SJSA1 (cell line): ENCODE data around the gene ANXA2. TPM values are rescaled to one million over a fixed set of nuclear protein-coding genes. Genes with fewer than 3 reads are reported as not detected.
A peak's percentile ranks its signal among the peaks of the same experiment; 100 is the strongest.
"Not testable (repeated sequence)": the region's sequence is repeated elsewhere in the genome, so short reads cannot be mapped to it uniquely, and the experiment has no call there.

ENCODE experiments used
- DNase-seq, 2 experiments: peaks; one replicate each; pipeline ENCODE4 v3.0.0-alpha.2; 2015 to 2020; ENCODE audit warnings: low spot score in 2 of 2, low read depth in 1 of 2
- H3K27ac ChIP-seq: fragments of 250-450 bp; sonication (Bioruptor Pico); 2 replicates; pipeline ENCODE4 v1.5.1; 2020; ENCODE audit warnings: mild to moderate bottlenecking, moderate library complexity
- H3K27me3 ChIP-seq: fragments of 250-450 bp; sonication (Bioruptor Pico); replicated peaks from 2 replicates; pipeline ENCODE4 v1.5.1; 2020; ENCODE audit warnings: mild to moderate bottlenecking, moderate library complexity
- H3K36me3 ChIP-seq: fragments of 250-450 bp; sonication (Bioruptor Pico); 2 replicates; pipeline ENCODE4 v1.5.1; 2020; ENCODE audit warnings: mild to moderate bottlenecking
- H3K4me1 ChIP-seq: fragments of 250-450 bp; sonication (Bioruptor Pico); replicated peaks from 2 replicates; pipeline ENCODE4 v1.6.1; 2021; ENCODE audit warnings: mild to moderate bottlenecking
- H3K4me3 ChIP-seq: fragments of 250-450 bp; sonication (Bioruptor Pico); 2 replicates; pipeline ENCODE4 v1.5.1; 2020; ENCODE audit warnings: mild to moderate bottlenecking
- H3K9me3 ChIP-seq: fragments of 250-450 bp; sonication (Bioruptor Pico); replicated peaks from 2 replicates; pipeline ENCODE4 v1.5.1; 2020; ENCODE audit warnings: mild to moderate bottlenecking
- total RNA-seq: library from RNA; depleted of rRNA; stranded (reverse); fragments of >200 nt; shearing (Covaris generic); gene quantifications from 2 replicates; pipeline ENCODE4 v1.2.3, GENCODE V29; 2014

Gene ANXA2
- total RNA-seq, 1 experiment from 2014 or later: 3,434 TPM

GRCh38 chr15:60419753-60420152, 22.0 kb upstream of the ANXA2 start:
- Histone ChIP-seq H3K9me3 (no peaks in the 10 kb centered on the region), H3K36me3 (peaks cover 2% of the 10 kb centered on the region; the same call in 1 of the 2 replicates), H3K4me1 (peaks cover 37% of the 10 kb centered on the region), H3K27ac (no peak overlapping the region), H3K4me3 (no peak overlapping the region), H3K27me3 (no peaks in the 10 kb centered on the region)
- DNase-seq: no peak

GRCh38 chr15:60418096-60418495, 20.3 kb upstream of the ANXA2 start:
- Histone ChIP-seq H3K9me3 (no peaks in the 10 kb centered on the region), H3K4me3 (no peak overlapping the region), H3K27me3 (no peaks in the 10 kb centered on the region), H3K4me1 (peaks cover 36% of the 10 kb centered on the region), H3K36me3 (peaks cover 2% of the 10 kb centered on the region; the same call in 1 of the 2 replicates), H3K27ac (no peak overlapping the region)
- no peak for DNase-seq

- Histone ChIP-seq H3K9me3 (no peaks in the 10 kb centered on the region), H3K4me3 (no peak overlapping the region), H3K27ac (no peak overlapping the region), H3K4me1 (peaks cover 26% of the 10 kb centered on the region), H3K27me3 (no peaks in the 10 kb centered on the region), H3K36me3 (no peaks in the 10 kb centered on the region)
- DNase-seq: no peak
Measured at GRCh38 chr15:60417112-60417511, 19.3 kb upstream of the ANXA2 start.

GRCh38 chr15:60416484-60416883, 18.7 kb upstream of the ANXA2 start:
- Histone ChIP-seq H3K4me1 (peaks cover 20% of the 10 kb centered on the region), H3K27me3 (no peaks in the 10 kb centered on the region), H3K36me3 (no peaks in the 10 kb centered on the region), H3K9me3 (no peaks in the 10 kb centered on the region), H3K27ac (no peak overlapping the region), H3K4me3 (no peak overlapping the region)
- no peak for DNase-seq

DNA sequence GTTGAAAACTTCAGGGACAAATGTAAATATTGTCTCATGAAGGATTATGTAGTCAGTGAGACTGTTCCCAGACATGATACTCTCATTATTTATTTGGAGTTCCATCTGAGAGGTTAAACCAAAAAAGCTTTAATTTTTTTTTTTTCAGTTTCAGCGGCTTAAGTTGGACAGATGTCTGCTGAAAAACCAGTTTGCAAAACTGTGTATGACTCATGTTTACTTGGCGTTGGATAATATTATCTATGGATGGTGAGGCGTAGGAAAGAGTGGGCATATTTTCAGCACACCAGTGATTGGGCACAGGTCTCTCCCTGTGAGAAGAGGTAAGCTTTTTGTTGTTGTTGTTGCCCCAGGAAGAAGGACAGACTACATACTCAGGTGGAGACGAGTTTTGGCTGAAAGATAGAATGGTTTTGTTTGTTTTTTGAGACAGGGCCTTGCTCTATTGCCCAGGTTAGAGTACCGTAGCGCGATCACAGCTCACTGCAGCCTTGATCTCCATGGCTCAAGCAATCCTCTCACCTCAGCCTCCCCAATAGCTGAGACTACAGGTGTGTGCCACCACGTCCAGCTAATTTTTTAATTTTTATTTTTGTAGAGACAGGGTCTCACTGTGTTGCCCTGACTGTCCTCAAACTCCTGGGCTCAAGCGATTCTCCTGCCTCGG, 16.4 kb upstream of the ANXA2 start:
- DNase-seq: no peak
- H3K4me3 ChIP-seq: no peak overlapping the region
- no peak overlapping the region for H3K27ac ChIP-seq
- H3K36me3 ChIP-seq: no peaks in the 10 kb centered on the region
- H3K4me1 ChIP-seq: peaks cover 13% of the 10 kb centered on the region
- no peaks in the 10 kb centered on the region for H3K27me3 ChIP-seq
- no peaks in the 10 kb centered on the region for H3K9me3 ChIP-seq

DNA sequence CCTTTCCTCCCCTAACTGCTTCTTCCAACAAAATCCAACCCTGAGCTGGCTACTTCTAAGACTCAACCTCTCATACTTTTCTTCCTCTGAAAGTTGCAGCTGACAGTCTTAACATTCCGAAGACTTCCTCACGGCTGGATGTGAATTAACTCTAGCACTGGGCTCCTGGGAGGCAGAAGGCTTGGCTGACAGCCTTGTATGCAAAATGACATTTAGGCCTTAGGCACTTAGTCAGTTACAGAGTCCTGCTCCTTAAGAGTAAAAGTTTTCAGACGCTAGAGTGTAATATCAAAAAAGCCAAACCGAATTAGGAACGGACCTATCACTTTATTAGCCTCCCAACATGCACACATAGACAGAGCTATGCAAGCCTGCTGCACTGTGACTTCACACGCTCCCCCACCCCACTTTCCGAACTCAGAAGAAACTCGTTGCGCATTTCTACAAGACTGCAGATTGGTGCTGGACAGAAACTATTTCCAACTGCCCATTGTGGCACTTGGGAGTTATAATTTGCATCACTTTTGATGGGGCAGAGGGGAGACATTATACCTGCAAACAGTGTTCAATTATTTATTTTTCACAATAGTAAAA, 15.5 kb upstream of the ANXA2 start:
- H3K27ac ChIP-seq: no peak overlapping the region

DNA sequence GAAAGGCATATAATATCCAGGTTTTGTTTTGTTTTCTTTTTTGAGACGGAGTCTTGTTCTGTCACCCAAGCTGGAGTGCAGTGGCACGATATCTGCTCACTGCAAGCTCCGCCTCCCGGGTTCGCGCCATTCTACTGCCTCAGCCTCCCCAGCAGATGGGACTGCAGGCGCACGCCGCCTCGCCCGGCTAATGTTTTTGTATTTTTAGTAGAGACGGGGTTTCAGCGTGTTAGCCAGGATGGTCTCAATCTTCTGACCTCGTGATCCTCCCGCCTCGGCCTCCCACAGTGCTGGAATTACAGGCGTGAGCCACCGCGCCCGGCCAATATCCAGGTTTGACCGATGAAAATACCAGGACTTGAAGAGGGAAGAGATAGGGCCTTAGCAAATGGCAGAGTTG, 15.0 kb upstream of the ANXA2 start:
- H3K36me3 ChIP-seq, DNase-seq, H3K27ac ChIP-seq, H3K4me3 ChIP-seq, H3K9me3 ChIP-seq, H3K27me3 ChIP-seq: not testable (repeated sequence)
- H3K4me1 ChIP-seq: peaks cover 26% of the 10 kb centered on the region

More for the DNA sequence above, 15.5 kb upstream of the ANXA2 start:
- Histone ChIP-seq H3K4me1 (peaks cover 21% of the 10 kb centered on the region), H3K36me3 (no peaks in the 10 kb centered on the region), H3K27me3 (no peaks in the 10 kb centered on the region), H3K9me3 (no peaks in the 10 kb centered on the region), H3K4me3 (no peak overlapping the region)
- DNase-seq: no peak

DNA sequence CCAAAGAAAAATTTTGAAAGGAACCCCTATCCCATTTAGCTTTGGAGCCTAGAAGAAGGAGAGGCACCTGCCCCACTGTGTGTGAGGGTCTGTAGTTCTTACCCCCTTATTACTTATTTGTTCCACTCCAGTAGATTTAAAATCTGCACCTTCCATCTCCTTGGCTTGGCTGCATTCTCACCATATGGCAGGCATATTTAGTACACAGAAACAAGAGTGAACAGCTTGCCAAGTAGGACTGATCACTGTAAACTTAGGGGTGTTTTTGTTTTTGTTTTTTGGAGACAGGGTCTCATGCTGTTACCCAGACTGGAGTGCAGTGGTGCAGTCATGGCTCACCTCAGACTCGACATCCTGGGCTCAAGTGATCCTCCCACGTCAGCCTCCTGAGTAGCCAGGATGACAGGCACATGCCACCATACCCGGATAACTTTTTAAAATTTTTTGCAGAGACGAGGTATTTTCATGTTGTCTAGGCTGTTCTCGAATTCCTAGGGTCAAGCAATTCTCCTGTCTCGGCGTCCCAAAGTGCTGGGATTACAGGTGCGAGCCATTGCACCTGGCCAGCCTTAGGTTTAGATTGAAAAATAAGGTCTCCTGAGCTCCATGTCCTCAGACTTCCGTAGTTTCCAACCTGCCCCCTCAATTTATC, 14.1 kb upstream of the ANXA2 start:
- Histone ChIP-seq H3K36me3 (no peaks in the 10 kb centered on the region), H3K4me3 (no peak overlapping the region), H3K27ac (no peak overlapping the region), H3K9me3 (no peaks in the 10 kb centered on the region), H3K27me3 (no peaks in the 10 kb centered on the region), H3K4me1 (peaks cover 34% of the 10 kb centered on the region)
- DNase-seq: no peak

GRCh38 chr15:60410350-60410749, 12.6 kb upstream of the ANXA2 start:
- H3K36me3 ChIP-seq, DNase-seq, H3K9me3 ChIP-seq, H3K27ac ChIP-seq, H3K4me3 ChIP-seq, H3K27me3 ChIP-seq: not testable (repeated sequence)
- H3K4me1 ChIP-seq: peaks cover 43% of the 10 kb centered on the region

DNA sequence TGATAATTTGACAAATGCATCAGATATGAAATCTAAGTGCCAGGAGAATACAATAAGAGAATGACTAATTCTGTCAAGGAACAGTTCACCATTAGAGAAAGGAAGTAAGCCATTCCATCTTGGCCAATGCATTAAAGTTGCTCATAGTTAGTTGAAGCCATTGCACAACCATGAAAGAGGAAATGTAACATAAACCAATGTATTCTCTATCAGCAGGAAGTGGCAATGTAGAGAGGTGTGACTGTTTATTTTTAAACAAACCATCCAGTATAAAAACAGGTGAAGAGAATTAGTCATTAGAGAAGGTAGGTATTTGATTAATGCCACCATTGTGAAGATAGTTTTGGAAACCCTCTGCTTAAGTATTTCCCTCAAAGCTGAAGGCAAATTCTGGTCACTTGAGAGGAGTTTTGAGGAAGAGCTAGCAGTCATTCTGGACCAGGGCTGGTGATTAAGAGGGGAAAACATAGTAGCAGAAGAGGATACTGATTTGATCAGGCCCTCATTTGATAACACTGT, 10.7 kb upstream of the ANXA2 start:
- no peak overlapping the region for H3K4me3 ChIP-seq

DNA sequence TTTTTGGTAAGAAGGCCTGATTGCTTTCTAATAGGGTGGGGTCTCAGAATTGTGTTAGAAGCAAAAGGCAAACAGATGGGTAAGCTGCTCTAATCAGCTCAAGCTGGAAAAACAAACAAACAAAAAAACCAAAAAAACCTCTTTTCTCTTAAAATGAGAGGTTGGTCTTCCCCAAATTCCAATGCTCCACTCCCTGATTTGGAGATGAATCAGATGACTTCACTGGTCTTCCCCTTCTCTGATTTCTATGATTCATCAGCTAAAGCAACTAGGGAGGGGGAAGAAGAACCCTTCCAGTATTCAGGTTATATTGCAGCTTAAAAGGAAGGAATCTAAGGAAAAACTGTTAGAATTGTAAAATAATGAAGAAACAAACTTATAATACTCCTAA, 9.6 kb upstream of the ANXA2 start:
- peak overlapping the region; percentile 65 for H3K27ac ChIP-seq
- peak; percentile 57 to 92 for DNase-seq
- no peak overlapping the region for H3K4me3 ChIP-seq
- H3K27me3 ChIP-seq: no peaks in the 10 kb centered on the region
- H3K36me3 ChIP-seq: no peaks in the 10 kb centered on the region
- peaks cover 44% of the 10 kb centered on the region for H3K4me1 ChIP-seq
- no peaks in the 10 kb centered on the region for H3K9me3 ChIP-seq

More for the DNA sequence above, 10.7 kb upstream of the ANXA2 start:
- no peaks in the 10 kb centered on the region for H3K36me3 ChIP-seq
- no peaks in the 10 kb centered on the region for H3K27me3 ChIP-seq
- H3K9me3 ChIP-seq: no peaks in the 10 kb centered on the region
- DNase-seq: no peak
- peak overlapping the region; percentile 65 for H3K27ac ChIP-seq
- H3K4me1 ChIP-seq: peaks cover 34% of the 10 kb centered on the region

GRCh38 chr15:60406513-60407414, 9.0 kb upstream of the ANXA2 start:
- peak overlapping the region; percentile 65 for H3K27ac ChIP-seq
- H3K36me3 ChIP-seq: no peaks in the 10 kb centered on the region
- no peaks in the 10 kb centered on the region for H3K9me3 ChIP-seq
- peaks cover 48% of the 10 kb centered on the region for H3K4me1 ChIP-seq
- no peak overlapping the region for H3K4me3 ChIP-seq
- no peaks in the 10 kb centered on the region for H3K27me3 ChIP-seq
- no peak for DNase-seq

DNA sequence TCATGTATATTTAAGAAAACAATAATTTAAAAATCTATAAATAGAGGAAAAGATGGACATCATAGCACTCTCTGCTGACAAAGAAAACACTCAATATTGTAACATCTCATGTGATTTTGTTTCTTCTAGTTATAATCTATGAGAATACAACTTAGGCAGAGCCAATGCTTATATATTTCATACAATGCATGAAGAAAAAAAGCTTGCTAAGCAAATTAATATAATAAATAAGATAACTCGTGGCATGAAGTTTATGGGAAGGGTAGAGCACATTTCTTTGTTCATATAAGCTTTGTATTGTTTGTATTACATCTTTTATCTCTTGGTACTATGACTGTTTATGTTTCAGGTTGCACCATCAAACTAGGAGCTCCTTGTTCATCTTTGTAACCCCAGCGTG, 7.6 kb upstream of the ANXA2 start:
- H3K27ac ChIP-seq: no peak overlapping the region
- H3K4me3 ChIP-seq: no peak overlapping the region
- peaks cover 62% of the 10 kb centered on the region for H3K4me1 ChIP-seq
- H3K27me3 ChIP-seq: no peaks in the 10 kb centered on the region
- no peaks in the 10 kb centered on the region for H3K9me3 ChIP-seq
- no peak for DNase-seq
- H3K36me3 ChIP-seq: no peaks in the 10 kb centered on the region
